Activated T-cell treated with anti-CD3 and anti-CD28 coated beads for 1 hour (primary cell): ENCODE measurements around the gene MRPL48.
"Not testable (repeated sequence)": the region's sequence is repeated elsewhere in the genome, so short reads cannot be mapped to it uniquely, and the experiment has no call there.

ENCODE experiments used
- DNase-seq: peaks from one replicate; pipeline ENCODE4 v3.0.0-alpha.2; 2020; ENCODE audit warnings: low read depth

MRPL48 gene

DNA sequence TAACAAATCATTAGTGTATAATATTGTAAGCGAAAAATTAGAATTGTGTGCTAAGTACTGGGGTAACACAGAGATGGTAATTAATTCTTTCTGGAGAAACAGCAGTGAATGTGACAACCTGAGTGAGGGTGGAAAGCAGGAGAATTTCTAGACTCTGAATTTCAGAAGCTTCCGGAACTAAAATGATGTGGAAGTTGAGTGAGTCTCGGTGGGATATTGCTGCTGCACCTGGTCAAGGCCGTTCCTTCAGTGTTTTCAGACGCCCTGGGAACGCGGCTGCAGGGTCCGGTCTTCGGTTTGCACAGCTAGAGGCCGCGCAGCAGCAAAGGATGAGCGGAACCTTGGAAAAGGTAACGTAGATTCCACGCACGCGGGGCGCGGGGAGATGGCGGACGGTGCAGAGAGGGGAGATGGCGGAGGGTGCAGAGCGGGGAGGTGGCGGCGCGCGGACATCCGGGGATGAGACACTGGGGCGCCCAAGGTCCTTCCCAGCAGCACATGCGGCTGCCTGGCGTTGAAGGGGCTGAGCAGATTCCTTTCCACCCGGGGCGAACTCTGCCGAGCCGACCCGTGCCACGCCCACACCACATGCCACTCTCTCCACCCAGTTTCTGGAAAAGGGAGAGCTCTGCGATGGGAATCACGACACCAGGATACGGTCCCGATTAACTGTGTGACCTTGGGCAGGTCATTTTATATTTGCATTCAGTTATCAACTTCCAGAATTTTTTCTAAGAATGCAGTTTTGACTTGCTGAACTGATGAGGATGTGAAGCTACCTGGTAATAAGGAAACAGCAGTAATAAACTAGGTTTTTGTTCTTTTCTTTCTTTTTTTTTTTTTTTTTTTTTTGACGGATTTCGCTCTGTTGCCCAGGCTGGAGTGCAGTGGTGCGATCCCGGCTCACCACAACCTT is at the start of gene MRPL48:
Gene MRPL48 (plus strand): TSS at position 232 of the 916 bp plus-strand sequence. CDS start 98 bp downstream, at position 330.
- peak; percentile 75 for DNase-seq

DNA sequence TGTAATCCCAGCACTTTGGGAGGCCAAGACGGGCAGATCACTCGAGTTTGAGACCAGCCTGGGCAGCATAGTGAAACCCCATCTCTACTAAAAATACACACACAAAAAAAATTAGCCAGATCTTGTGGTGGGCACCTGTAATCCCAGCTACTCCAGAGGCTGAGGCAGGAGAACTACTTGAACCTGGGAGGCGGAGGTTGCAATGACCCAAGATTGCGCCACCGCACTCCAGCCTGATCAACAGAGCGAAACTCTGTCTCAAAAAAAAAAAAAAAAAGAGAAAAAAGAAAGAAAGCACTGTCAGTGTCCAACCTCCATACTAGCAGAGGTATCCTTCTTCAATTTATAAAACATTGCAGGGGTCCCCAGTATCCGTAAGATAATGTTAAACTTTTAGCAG is 44.6 kb upstream of the MRPL48 start:
- DNase-seq = no peak

- no peak for DNase-seq
Observed at GRCh38 chr11:73746701-73747100, 41.0 kb upstream of the MRPL48 start.

GRCh38 chr11:73747762-73748161 is 39.9 kb upstream of the MRPL48 start:
- DNase-seq = no peak

GRCh38 chr11:73748300-73748699 is 39.4 kb upstream of the MRPL48 start:
- no peak for DNase-seq

- DNase-seq = no peak
Observed at GRCh38 chr11:73749118-73749517, 38.6 kb upstream of the MRPL48 start.

DNA sequence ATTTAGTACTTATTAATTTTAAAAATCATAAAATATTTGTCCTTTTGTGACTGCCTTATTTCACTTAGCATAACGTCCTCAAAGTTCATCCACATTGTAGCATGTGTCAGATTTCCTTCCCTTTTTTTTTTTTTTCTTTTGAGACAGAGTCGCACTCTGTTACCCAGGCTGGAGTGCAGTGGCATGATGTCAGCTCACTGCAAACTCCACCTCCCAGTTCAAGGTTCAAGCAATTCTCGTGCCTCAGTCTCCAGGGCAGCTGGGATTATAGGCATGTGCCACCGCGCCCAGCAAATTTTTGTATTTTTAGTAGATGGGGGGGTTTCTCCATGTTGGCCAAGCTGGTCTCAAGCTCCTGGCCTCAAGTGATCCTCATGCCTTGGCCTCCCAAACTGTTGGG is 37.4 kb upstream of the MRPL48 start:
- DNase-seq = no peak

- not testable (repeated sequence) for DNase-seq
Observed at GRCh38 chr11:73750862-73751261, 36.8 kb upstream of the MRPL48 start.

DNA sequence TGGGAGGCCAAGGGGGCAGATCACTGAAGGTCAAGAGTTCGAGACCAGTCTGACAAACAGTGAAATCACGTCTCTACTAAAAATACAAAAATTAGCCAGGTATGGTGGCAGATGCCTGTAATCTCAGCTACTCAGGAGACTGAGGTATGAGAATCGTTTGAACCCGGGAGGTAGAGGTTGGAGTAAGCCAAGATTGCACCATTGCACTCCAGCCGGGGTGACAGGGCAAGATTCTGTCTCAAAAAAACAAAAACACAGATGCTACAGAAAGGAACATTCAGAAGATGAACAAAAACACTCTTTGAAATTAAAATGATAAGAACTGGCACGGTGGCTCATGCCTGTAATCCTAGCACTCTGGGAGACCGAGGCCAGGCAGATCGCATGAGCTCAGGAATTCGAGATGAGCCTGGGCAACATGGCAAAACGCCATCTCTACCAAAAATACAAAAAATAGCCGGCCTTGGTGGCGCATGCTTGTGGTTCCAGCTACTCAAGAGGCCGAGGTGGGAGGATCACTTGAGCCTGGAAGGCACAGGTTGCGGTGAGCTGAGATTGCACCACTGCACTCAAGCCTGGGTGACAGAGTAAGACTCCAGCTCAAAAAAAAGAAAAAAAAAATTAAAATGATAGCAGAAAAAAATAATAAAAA is 35.3 kb upstream of the MRPL48 start:
- DNase-seq = no peak

DNA sequence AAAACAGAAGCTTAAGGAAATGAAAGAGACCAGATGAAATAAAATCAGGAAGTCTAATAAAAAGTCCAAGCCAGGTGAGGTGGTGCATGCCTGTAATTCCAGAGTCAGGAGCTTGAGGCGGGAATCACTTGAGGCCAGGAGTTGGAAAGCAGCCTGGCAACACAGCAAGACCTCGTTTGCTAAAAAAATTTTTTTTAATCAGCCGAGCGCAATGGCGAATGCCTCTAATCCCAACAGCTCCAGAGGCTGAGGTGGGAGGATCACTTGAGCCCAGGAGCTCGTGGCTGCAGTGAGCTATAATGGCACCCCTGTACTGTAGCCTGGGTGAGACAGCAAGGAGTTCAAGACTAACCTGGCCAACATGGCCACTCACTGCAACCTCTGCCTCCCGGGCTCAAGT is 34.8 kb upstream of the MRPL48 start:
- no peak for DNase-seq

- no peak for DNase-seq
Observed at GRCh38 chr11:73753938-73754337, 33.7 kb upstream of the MRPL48 start.

- no peak for DNase-seq
Observed at GRCh38 chr11:73755670-73756069, 32.0 kb upstream of the MRPL48 start.

- DNase-seq = no peak
Observed at GRCh38 chr11:73757598-73757997, 30.1 kb upstream of the MRPL48 start.

DNA sequence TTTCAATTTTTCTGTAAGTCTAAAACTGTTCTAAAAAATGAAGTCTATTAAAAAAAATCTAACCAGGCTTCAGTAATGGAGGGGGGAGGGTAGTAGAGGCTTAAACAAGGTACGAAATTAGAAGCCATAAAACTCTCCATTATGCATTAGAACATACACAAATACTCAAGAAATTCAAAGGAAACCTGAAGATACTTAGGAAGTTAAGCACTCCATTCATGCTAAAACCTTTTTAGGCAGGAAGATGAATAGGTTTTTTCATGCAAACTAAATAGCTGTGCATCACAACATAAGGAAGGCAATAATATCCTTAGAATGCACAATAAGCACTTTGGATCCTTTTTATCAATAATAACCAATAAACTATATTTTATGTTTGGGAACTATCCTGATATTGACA is 29.2 kb upstream of the MRPL48 start:
- no peak for DNase-seq

GRCh38 chr11:73759610-73760134 is 28.0 kb upstream of the MRPL48 start:
- DNase-seq = no peak

- no peak for DNase-seq
Observed at GRCh38 chr11:73760135-73760678, 27.5 kb upstream of the MRPL48 start.

DNA sequence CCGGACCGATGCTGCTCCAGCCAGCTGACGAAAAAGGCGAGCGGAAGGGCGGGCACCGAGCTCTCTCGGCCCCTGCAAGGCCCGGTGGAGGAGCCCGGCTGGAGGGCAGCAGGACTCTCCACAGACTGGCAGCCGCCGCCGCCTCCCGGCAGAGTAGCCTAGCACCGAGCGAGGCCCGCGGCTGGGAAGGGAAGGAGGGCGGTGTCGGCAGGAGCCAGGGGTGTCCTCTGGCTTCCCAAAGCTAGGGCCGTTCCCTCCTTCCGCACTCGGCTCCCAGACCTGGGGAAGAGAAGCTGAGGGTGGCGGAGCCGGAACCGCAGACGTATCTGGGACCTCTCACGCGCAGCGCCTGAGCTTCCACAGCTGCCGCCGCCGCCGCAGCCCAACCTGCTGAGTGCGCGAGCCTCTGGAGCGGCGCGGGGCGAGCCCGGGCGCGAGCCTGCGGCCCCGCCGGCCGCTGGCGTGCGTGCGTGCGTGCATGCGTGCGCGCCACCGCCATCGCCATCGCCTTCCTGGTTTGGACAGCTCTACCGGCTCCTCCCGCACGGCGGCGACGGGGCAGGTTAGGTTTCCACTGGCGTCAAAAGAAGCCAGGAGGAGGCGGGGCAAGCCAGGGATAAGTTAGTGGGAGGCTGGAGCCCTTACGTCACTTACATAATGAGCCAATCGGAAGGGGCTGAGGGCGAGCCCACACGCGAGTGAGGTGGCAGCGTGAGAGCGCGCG is 26.8 kb upstream of the MRPL48 start, which contains the start of gene RAB6A:
Gene RAB6A (minus strand): TSS at position 396 of the 724 bp plus-strand sequence. CDS start 439 bp downstream, outside the sequence.
- peak; percentile 98 for DNase-seq

GRCh38 chr11:73761403-73761945 is 26.2 kb upstream of the MRPL48 start:
- no peak for DNase-seq

- DNase-seq = no peak
Observed at GRCh38 chr11:73762732-73763131, 24.9 kb upstream of the MRPL48 start.

GRCh38 chr11:73766763-73767162 is 20.9 kb upstream of the MRPL48 start:
- DNase-seq = no peak

GRCh38 chr11:73770811-73771210 is 16.9 kb upstream of the MRPL48 start:
- DNase-seq = not testable (repeated sequence)
